ENCODE results near the gene KMO. TPM values are rescaled to one million over a fixed set of nuclear protein-coding genes. Genes with fewer than 3 reads are reported as not detected.

KMO gene
- total and polyA plus RNA-seq, 8 donors, result 0.06 to 0.33 (median 0.18) TPM; not detected in 5

- no peak overlapping the region for H3K4me3 ChIP-seq
- no peaks in the 10 kb centered on the region for H3K27me3 ChIP-seq
- no peak for DNase-seq
- no peaks in the 10 kb centered on the region for H3K4me1 ChIP-seq
- H3K9me3 ChIP-seq, result peaks cover 0 to 17% (median 4%) of the 10 kb centered on the region in 4 donors
- 58 to 76% (median 70%) methylated on average over 4 of the region's 4 CpGs for WGBS, 5 donors
- intact Hi-C loops (cut with DNase I; ENCODE audit: low total_unique reads), result no loop called here
- H3K27ac ChIP-seq, result no peak overlapping the region
- H3K36me3 ChIP-seq, result no peaks in the 10 kb centered on the region
- TF ChIP-seq EP300 (IDR thresholded peaks at IDR 0.05), result no peak
- no peak for TF ChIP-seq POLR2A (IDR thresholded peaks at IDR 0.05)
- no peak for TF ChIP-seq CTCF (IDR thresholded peaks at IDR 0.05)
- no peak for TF ChIP-seq POLR2AphosphoS5 (IDR thresholded peaks at IDR 0.05)
Observed at GRCh38 chr1:241579434-241579833, 47.3 kb downstream of the KMO start.

GRCh38 chr1:241582921-241583321 is 50.7 kb downstream of the KMO start:
- WGBS, 5 donors, result 87 to 100% (median 95%) methylated on average over 1 of the region's 1 CpG
- peaks cover 0 to 6% (median under 1%) of the 10 kb centered on the region in 4 donors for H3K9me3 ChIP-seq
- DNase-seq, result no peak
- no peak overlapping the region for H3K4me3 ChIP-seq
- intact Hi-C loops (cut with DNase I; ENCODE audit: low total_unique reads), result no loop called here
- TF ChIP-seq POLR2A (IDR thresholded peaks at IDR 0.05) (no peak), POLR2AphosphoS5 (IDR thresholded peaks at IDR 0.05) (no peak), CTCF (IDR thresholded peaks at IDR 0.05) (no peak)
- no peak overlapping the region for H3K27ac ChIP-seq
- H3K36me3 ChIP-seq, result no peaks in the 10 kb centered on the region
- H3K27me3 ChIP-seq, result no peaks in the 10 kb centered on the region
- H3K4me1 ChIP-seq, result no peaks in the 10 kb centered on the region

GRCh38 chr1:241586905-241587512 is 54.8 kb downstream of the KMO start:
- no peak overlapping the region for H3K27ac ChIP-seq
- H3K36me3 ChIP-seq, result no peaks in the 10 kb centered on the region
- no peak for TF ChIP-seq POLR2AphosphoS5 (IDR thresholded peaks at IDR 0.05)
- TF ChIP-seq CTCF (IDR thresholded peaks at IDR 0.05), result no peak
- TF ChIP-seq POLR2A (IDR thresholded peaks at IDR 0.05), result no peak
- TF ChIP-seq EP300 (IDR thresholded peaks at IDR 0.05), result no peak
- no peaks in the 10 kb centered on the region for H3K9me3 ChIP-seq
- DNase-seq, result no peak
- no peaks in the 10 kb centered on the region for H3K27me3 ChIP-seq
- intact Hi-C loops (cut with DNase I; ENCODE audit: low total_unique reads), result no loop called here
- WGBS, 5 donors, result 85 to 87% (median 86%) methylated on average over 13 to 14 of the region's 14 CpGs
- H3K4me1 ChIP-seq, result no peaks in the 10 kb centered on the region
- H3K4me3 ChIP-seq, result no peak overlapping the region

- 83 to 89% (median 86%) methylated on average over 7 of the region's 7 CpGs for WGBS, 5 donors
- Histone ChIP-seq H3K27ac (no peak overlapping the region), H3K4me3 (no peak overlapping the region), H3K36me3 (peaks cover 0 to 9% (median 6%) of the 10 kb centered on the region in 4 donors), H3K9me3 (no peaks in the 10 kb centered on the region), H3K27me3 (no peaks in the 10 kb centered on the region), H3K4me1 (no peaks in the 10 kb centered on the region)
- intact Hi-C loops (cut with DNase I; ENCODE audit: low total_unique reads), result no loop called here
- TF ChIP-seq POLR2AphosphoS5 (IDR thresholded peaks at IDR 0.05), result no peak
- no peak for TF ChIP-seq POLR2A (IDR thresholded peaks at IDR 0.05)
- no peak for TF ChIP-seq EP300 (IDR thresholded peaks at IDR 0.05)
- TF ChIP-seq CTCF (IDR thresholded peaks at IDR 0.05), result no peak
- DNase-seq, result no peak
Observed at GRCh38 chr1:241589521-241589920, 57.3 kb downstream of the KMO start.
